Glomerular visceral epithelial cell (primary cell): Measurements from ENCODE around the gene DCBLD2.

Experiments
- DNase-seq: peaks from one replicate; pipeline ENCODE4 v3.0.0-alpha.2; 2016; ENCODE audit errors: extremely low spot score

Gene DCBLD2

DNA sequence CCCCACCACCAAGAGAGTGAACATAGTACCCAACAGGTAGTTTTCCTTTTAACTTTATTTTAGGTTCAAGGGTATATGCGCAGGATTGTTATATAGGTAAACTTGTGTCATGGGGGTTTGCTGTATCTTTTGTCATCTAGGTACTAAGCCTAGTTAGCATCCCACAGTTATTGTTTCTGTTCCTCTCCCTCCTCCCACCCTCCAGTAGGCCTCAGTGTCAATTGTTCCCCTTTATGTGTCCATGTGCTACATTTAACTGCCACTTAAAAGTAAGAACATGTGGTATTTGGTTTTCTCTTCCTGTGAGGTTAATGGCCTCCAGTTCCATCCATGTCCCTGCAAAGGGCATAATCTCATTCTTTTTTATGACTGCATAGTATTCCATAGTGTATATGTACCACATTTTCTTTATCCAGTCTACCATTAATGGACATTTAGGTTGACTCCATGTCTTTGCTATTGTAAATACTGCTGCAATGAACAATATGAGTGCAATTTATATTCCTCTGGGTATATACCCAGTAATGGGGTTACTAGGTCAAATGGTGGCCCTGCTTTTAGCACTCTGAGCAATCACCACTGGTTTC is 72.2 kb downstream of the DCBLD2 start:
- DNase-seq: peak; percentile 49

DNA sequence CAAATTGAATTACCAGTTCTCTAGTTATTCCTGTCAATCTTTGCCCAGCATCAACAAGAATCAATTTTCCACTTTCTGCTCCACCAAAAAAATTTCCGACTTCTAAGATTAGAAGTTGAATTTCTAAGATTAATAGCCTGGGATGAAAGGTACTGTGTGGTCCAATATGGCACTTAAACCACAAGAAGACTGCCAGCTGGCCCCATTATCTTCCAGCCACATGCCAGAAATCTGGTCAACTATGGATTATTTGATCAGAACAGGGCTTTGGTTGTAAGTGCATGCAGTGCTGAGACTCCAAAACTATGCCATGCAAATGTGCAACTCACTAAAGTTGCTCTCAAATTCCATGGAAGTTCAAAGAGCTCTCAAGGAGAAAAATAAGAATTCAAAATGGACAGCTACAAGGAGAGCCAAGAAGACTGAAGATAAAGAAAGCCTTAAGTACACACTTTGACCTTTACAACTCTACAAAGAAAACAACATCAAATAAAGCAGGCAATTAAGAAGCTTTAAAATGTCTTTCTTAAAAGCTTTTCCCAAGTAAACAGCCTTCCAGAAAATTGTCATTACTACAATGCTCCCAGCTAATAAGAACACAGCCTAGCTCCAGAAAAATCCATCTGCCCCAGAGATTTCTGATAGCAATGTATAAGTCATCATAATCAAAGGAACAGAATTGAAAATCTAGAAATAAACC is 74.1 kb downstream of the DCBLD2 start:
- DNase-seq: peak; percentile 36

GRCh38 chr3:98826126-98826525 is 75.4 kb downstream of the DCBLD2 start:
- DNase-seq: no peak

- no peak for DNase-seq
Measured at GRCh38 chr3:98824256-98824655, 77.2 kb downstream of the DCBLD2 start.

GRCh38 chr3:98823791-98824190 is 77.7 kb downstream of the DCBLD2 start:
- peak; percentile 49 for DNase-seq

DNA sequence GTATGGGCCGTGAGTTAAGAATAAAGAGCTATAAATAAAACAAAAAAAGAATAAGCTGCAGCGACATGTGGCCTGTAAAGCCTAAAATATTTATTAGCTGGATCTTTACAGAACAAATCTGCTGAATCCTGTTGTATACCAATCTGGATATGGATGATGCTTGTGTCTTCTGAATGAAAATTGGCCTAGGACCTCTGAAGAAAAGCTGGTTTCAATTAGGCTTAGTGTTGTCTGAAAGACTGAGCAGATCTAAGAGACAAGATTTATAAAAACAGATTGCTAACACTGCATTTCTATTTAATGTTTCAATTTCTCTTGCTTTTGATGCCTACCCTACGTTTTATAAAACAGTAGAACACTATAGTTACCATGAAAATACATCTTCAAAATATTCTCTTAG is 80.4 kb downstream of the DCBLD2 start:
- DNase-seq: no peak

DNA sequence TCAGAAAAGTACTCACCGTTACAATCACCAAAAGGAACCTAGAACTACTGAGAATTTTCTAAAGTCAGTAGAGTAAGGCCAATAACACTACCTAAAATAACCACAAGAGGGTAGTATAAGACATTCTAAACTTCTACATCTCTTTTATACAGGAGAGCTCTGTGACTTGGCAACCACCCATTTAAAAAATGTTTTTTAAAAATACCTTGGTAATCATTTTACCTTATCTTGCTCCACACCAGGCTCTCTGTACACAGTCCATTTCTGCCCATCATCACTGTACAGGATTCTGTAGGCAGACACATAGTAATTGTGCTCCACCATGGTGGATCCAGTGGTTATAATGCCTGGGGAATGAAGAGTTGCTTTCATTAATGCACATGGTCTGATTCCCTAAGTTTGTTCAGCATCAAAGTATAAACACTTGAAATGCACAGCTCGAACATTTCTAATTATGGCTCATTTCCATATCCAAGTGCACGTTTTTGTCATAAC is 83.9 kb downstream of the DCBLD2 start:
- peak; percentile 54 for DNase-seq

DNA sequence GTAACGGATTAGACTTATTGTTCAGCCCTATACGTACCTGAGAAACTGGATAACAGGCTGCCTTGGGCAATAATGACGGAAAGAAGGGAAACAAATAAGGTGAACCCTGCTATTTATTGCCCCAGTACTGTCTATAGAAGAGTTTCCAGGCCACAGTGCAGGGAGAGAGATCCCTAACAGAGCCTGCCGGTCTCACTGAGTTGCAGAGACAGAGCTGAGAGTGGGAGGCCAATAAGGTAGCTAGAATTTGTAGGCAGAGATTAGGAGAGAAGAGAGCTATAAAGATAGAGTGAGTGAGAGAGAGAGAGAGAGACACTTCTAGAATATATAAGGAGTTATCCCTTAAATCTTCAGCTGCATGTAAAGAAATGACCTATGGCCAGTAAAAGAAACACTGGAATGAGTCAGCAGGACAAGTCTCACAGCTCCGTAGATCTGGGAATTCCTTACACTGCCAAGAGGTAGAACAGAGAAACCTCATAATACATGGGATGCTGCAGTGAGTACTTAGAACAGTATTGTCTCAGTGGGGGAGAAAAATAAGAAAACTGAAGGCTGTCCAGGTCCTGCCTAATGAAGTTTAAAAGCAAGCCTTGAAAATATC is 86.6 kb downstream of the DCBLD2 start:
- peak; percentile 52 for DNase-seq

- peak; percentile 35 for DNase-seq
Measured at GRCh38 chr3:98812851-98813374, 88.6 kb downstream of the DCBLD2 start.

- no peak for DNase-seq
Measured at GRCh38 chr3:98811048-98811447, 90.4 kb downstream of the DCBLD2 start.

DNA sequence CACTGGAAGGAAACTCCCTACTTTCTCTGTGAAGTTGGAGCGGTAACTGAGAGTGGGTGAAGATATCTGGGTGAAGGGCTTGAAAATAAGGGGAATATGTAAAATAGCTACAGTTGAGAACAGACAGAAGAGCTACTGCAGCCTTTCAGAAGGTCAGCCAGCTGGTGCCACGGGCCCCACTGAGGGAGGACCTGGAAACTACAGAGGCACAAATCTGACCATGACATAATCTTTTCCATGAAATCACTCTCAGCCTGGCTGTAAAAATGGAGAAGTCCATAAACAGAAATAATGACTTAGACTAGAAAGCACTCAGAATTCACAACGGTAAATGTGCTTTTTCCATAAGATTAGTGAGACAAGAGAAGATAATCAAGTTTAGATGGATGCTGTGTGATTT is 91.9 kb downstream of the DCBLD2 start:
- no peak for DNase-seq

DNA sequence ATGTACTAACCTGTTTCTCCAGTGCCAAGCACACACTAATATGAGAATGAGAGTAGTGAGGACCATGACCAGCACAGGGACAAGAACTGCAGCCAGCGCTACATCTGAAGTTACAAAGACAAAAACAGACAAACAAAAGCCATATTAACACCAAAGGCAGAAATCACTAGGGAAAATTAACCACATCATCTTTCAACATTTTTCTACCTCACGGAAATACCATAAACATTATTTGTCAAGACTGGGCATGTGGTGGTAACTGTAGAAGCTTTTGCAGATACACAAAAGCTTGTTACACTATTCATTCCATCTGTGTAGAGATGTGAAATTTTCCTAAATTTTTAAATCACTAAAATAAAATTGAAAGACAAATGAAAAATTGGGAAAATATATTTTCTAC is 93.4 kb downstream of the DCBLD2 start:
- no peak for DNase-seq

- no peak for DNase-seq
Measured at GRCh38 chr3:98807561-98807960, 93.9 kb downstream of the DCBLD2 start.

- no peak for DNase-seq
Measured at GRCh38 chr3:98807011-98807410, 94.5 kb downstream of the DCBLD2 start.

- DNase-seq: no peak
Measured at GRCh38 chr3:98806521-98806920, 95.0 kb downstream of the DCBLD2 start.

DNA sequence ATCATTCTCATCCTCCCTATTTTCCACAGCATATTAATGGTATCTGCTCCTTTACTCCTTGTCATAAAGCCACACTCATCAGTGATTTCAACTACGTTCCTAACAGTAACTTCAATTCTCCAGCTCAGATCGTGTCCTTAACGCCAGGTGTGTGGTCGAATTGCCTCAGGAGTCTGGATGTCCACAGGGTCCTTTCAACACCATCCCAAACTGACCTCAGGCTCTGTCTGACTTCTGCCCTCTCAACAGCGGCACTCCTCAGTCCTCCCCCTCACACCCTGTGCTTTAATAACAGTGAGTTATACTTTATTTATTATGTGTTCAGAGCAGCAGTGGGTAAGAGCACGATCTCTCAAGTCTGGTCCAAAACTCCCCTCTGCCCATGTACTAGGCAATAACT is 95.9 kb downstream of the DCBLD2 start:
- no peak for DNase-seq

- DNase-seq: no peak
Measured at GRCh38 chr3:98801043-98801747, 100.3 kb downstream of the DCBLD2 start.

- no peak for DNase-seq
Measured at GRCh38 chr3:98800401-98800800, 101.1 kb downstream of the DCBLD2 start.

- no peak for DNase-seq
Measured at GRCh38 chr3:98799479-98799878, 102.0 kb downstream of the DCBLD2 start.

DNA sequence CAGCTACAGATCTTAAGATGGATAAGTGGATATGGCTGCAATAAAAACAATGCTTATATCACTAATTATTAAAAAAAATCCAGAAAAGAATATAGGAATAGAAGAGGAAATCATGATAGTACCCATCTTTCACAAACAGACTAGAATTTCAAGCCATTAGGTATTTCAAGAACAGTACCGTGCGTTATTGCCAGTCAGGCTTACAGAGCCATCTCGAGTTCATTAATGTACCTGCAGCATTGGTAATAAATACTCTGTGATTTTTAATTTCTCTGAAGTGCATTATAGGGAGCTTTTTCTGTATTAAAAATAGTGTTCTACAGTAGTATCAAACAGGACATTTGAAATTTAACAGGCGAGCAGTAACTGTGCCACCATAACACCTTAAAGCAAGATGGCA is 102.7 kb downstream of the DCBLD2 start:
- DNase-seq: no peak

DNA sequence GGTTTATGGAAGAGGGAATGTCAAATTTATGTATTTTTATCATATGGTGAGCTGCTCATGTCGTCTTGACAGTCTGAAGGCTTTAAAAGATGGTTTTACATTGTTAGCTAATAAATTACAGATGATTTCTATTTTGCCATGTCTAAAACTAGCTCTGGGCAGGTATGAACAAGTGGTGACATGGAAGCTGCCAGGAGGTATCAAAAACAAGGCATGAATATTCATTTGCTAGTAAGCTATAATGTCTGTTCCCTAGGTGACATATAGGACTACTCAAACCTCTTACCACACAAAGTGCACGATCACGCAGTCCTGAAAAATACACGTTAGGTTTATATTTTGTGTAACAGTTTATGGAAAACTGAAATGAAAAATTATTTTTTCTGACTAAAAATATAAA is 103.6 kb downstream of the DCBLD2 start:
- no peak for DNase-seq

GRCh38 chr3:98796334-98796733 is 105.2 kb downstream of the DCBLD2 start:
- DNase-seq: no peak
